Endodermal cell (in vitro differentiated cells): ENCODE measurements around the gene PPP2R1A. TPM values are rescaled to one million over a fixed set of nuclear protein-coding genes. Genes with fewer than 3 reads are reported as not detected.
A peak's percentile ranks its signal among the peaks of the same experiment; 100 is the strongest.

Source experiments
- DNase-seq: peaks from one replicate; pipeline ENCODE4 v3.0.0-alpha.2; 2017
- H3K27ac ChIP-seq: 2 replicates; pipeline ENCODE4 v1.5.1; 2013; ENCODE audit warnings: mild to moderate bottlenecking, low read depth, low read length, moderate library complexity
- H3K27me3 ChIP-seq: 2 replicates; pipeline ENCODE4 v1.6.1; 2013; ENCODE audit warnings: mild to moderate bottlenecking, low read length, moderate library complexity; ENCODE audit not compliant: insufficient read depth, control insufficient read depth, poor library complexity, severe bottlenecking
- H3K36me3 ChIP-seq: 2 replicates; pipeline ENCODE4 v1.7.0; 2013; ENCODE audit warnings: mild to moderate bottlenecking, low read length, moderate library complexity; ENCODE audit not compliant: control insufficient read depth, insufficient read depth
- H3K4me1 ChIP-seq: one replicate; pipeline ENCODE4 v1.7.0; 2013; ENCODE audit warnings: low read length; ENCODE audit not compliant: control insufficient read depth, insufficient read depth
- H3K4me3 ChIP-seq: 2 replicates; pipeline ENCODE4 v1.5.1; 2013; ENCODE audit warnings: mild to moderate bottlenecking, low read length, moderate library complexity
- H3K9ac ChIP-seq: 2 replicates; pipeline ENCODE4 v1.6.1; 2013; ENCODE audit warnings: mild to moderate bottlenecking, low read length, moderate library complexity; ENCODE audit not compliant: poor library complexity, severe bottlenecking; ENCODE audit errors: extremely low read depth
- H3K9me3 ChIP-seq: 2 replicates; pipeline ENCODE4 v1.6.1; 2013; ENCODE audit warnings: mild to moderate bottlenecking, low read length, moderate library complexity; ENCODE audit not compliant: control insufficient read depth
- H3K27ac Mint-ChIP-seq: 2 replicates; pipeline ENCODE4 v1.8.0; 2020; ENCODE audit warnings: mixed read lengths
- H3K27me3 Mint-ChIP-seq: 2 replicates; pipeline ENCODE4 v1.8.0; 2021; ENCODE audit warnings: mild to moderate bottlenecking, mixed read lengths; ENCODE audit not compliant: insufficient read depth
- H3K36me3 Mint-ChIP-seq: 2 replicates; pipeline ENCODE4 v1.8.0; 2020; ENCODE audit warnings: low read depth, mixed read lengths
- H3K4me1 Mint-ChIP-seq: 2 replicates; pipeline ENCODE4 v1.8.0; 2020; ENCODE audit warnings: mixed read lengths
- H3K4me3 Mint-ChIP-seq: 2 replicates; pipeline ENCODE4 v1.8.0; 2020; ENCODE audit warnings: mild to moderate bottlenecking, moderate library complexity, mixed read lengths
- H3K9me3 Mint-ChIP-seq: 2 replicates; pipeline ENCODE4 v1.8.0; 2020; ENCODE audit warnings: mild to moderate bottlenecking, mixed read lengths
- WGBS, 2 experiments: methylation state at CpG; one replicate each; pipeline versions ENCODE4 v1.1.5 to v1.1.7; 2013; ENCODE audit warnings: missing lambda C conversion rate in 2 of 2, mixed read lengths in 1 of 2; ENCODE audit not compliant: insufficient coverage in 1 of 2, insufficient read length in 1 of 2; 5-methylcytosine and 5-hydroxymethylcytosine counted together
- total RNA-seq, 2 donors: library from RNA; stranded (reverse); fragmentation: NEBNext Ultra II Directional in 1 of 2; extraction: Animal tissue kit (Norgen Biotek cat#: 25700) in 1 of 2; gene quantifications; 2 replicates in 1 of 2; 3 replicates in 1 of 2; pipeline ENCODE4 v1.2.1, GENCODE V29; 2021
- TF ChIP-seq, protein P1 (sequence below): fragments of 200-600 bp; sonication (generic); conservative IDR thresholded peaks from 2 replicates; pipeline ENCODE4 v1.5.0; 2021; ENCODE audit warnings: antibody characterized with exemption, mild to moderate bottlenecking

The PPP2R1A gene
- total RNA-seq, 2 donors from 2014 or later, result 345 to 348 TPM

DNA sequence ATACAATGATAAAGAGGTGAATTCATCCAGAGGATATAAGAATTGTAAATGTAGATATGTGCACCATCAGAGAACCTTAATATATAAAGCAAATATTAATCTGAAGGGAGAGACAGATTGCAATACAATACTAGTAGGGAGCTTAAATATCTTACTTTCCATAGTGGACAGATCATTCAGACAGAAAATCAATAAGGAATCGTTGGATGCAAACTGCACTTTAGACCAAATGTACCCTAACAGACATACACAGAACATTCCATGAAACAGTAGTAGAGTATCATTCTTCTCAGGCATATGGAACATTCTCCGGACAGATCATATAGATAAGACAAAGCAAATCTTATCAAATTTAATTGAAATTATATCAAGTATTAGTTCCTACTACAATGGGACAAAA, 44.6 kb downstream of the PPP2R1A start:
- Mint-ChIP-seq H3K36me3 (peaks cover 17% of the 10 kb centered on the region), H3K4me3 (no peak overlapping the region), H3K4me1 (peaks cover 3% of the 10 kb centered on the region), H3K9me3 (no peaks in the 10 kb centered on the region), H3K27ac (no peak overlapping the region), H3K27me3 (peaks cover 4% of the 10 kb centered on the region)
- H3K4me3 ChIP-seq, result no peak overlapping the region
- H3K9me3 ChIP-seq, result no peaks in the 10 kb centered on the region
- DNase-seq, result no peak
- TF ChIP-seq, protein P1, sequence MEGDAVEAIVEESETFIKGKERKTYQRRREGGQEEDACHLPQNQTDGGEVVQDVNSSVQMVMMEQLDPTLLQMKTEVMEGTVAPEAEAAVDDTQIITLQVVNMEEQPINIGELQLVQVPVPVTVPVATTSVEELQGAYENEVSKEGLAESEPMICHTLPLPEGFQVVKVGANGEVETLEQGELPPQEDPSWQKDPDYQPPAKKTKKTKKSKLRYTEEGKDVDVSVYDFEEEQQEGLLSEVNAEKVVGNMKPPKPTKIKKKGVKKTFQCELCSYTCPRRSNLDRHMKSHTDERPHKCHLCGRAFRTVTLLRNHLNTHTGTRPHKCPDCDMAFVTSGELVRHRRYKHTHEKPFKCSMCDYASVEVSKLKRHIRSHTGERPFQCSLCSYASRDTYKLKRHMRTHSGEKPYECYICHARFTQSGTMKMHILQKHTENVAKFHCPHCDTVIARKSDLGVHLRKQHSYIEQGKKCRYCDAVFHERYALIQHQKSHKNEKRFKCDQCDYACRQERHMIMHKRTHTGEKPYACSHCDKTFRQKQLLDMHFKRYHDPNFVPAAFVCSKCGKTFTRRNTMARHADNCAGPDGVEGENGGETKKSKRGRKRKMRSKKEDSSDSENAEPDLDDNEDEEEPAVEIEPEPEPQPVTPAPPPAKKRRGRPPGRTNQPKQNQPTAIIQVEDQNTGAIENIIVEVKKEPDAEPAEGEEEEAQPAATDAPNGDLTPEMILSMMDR, result no peak
- no peaks in the 10 kb centered on the region for H3K27me3 ChIP-seq
- no peak overlapping the region for H3K27ac ChIP-seq
- no peak overlapping the region for H3K9ac ChIP-seq
- H3K4me1 ChIP-seq, result no peaks in the 10 kb centered on the region
- WGBS, 2 experiments, result 98 to 100% methylated on average over 1 to 2 of the region's 2 CpGs
- peaks cover 6% of the 10 kb centered on the region for H3K36me3 ChIP-seq

DNA sequence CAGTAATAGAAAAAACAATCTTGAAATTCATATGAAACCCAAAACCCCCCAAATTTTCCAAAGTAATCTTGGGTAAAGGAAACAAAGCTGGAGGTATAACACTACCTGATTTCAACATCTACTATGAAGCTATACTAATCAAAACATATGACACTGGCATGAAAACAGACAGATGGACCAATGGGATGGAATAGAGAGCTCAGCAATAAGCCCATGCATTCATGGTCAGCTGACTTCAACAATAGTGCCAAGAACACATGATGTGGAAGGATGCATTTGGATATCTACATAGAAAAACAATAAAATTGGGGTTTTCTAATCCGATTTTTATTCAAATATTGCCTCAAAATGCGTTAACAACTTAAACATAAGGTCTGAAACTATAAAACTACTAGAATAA, 47.3 kb downstream of the PPP2R1A start:
- no peak overlapping the region for H3K9ac ChIP-seq
- 71% methylated on average over 2 of the region's 2 CpGs; no CpG with 5 or more reads in 1 of the 2 experiments for WGBS, 2 experiments
- TF ChIP-seq, protein P1, result no peak
- no peaks in the 10 kb centered on the region for H3K4me1 ChIP-seq
- H3K9me3 ChIP-seq, result no peaks in the 10 kb centered on the region
- Mint-ChIP-seq H3K4me1 (peaks cover 3% of the 10 kb centered on the region), H3K36me3 (peaks cover 1% of the 10 kb centered on the region), H3K27me3 (peaks cover 4% of the 10 kb centered on the region), H3K9me3 (no peaks in the 10 kb centered on the region), H3K4me3 (no peak overlapping the region), H3K27ac (no peak overlapping the region)
- no peak for DNase-seq
- no peak overlapping the region for H3K4me3 ChIP-seq
- H3K27ac ChIP-seq, result no peak overlapping the region
- no peaks in the 10 kb centered on the region for H3K36me3 ChIP-seq
- no peaks in the 10 kb centered on the region for H3K27me3 ChIP-seq

DNA sequence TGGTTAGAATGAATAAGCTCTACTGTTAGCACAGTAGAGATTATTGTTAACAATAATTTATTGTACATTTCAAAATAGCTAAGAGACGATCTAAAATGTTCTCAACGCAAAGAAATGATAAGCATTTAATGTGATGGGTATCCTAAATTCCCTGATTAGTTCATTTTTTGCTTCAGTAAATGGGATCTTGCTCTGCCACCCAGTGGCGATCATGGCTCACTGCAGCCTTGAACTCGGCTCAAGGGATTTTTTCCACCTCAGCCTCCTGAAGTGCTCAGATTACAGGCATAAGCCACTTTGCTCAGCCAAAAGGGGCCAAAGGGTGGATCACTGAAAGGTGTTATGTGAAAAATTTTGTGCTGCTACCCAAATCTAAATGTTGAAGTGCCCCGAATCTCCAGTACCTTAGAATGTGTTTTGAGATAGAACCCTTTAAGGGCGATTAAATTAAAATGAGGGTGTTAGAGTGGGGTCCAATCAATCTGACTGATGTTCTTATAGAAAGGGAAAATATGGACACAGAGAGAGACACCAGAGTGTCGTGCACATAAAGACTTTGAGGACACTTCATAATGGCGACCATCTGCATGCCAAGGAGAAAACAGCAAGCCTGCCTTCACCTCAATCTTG, 48.0 kb downstream of the PPP2R1A start:
- no peak overlapping the region for H3K4me3 ChIP-seq
- WGBS, 2 experiments, result 17 to 34% methylated on average over 6 to 8 of the region's 8 CpGs
- Mint-ChIP-seq H3K36me3 (peaks cover 1% of the 10 kb centered on the region), H3K27me3 (peaks cover 4% of the 10 kb centered on the region), H3K4me1 (peaks cover 3% of the 10 kb centered on the region), H3K9me3 (no peaks in the 10 kb centered on the region), H3K4me3 (no peak overlapping the region), H3K27ac (no peak overlapping the region)
- H3K36me3 ChIP-seq, result no peaks in the 10 kb centered on the region
- no peak overlapping the region for H3K27ac ChIP-seq
- H3K4me1 ChIP-seq, result no peaks in the 10 kb centered on the region
- H3K9me3 ChIP-seq, result no peaks in the 10 kb centered on the region
- H3K9ac ChIP-seq, result no peak overlapping the region
- DNase-seq, result peak; percentile 84
- no peaks in the 10 kb centered on the region for H3K27me3 ChIP-seq
- TF ChIP-seq, protein P1, result peak; percentile 93
